ENCODE results near the gene ARHGAP45.

DNA sequence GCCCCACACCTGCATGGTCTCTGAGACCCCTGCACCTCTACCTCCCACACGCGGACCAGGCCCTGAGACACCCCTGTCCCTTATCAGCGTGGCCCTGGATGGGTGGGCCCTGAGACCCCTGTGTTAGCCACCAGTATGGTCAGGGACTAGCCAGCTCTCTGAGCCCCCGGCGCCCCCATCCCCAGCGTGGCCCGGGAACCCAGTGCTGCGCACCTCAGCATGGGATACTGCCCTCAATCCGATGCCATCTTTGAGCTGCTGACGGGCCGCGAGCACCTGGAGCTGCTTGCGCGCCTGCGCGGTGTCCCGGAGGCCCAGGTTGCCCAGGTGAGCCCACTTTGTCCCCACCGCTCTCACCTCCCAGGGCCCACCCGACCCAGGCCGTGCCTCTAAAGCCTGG is 5.0 kb upstream of the ARHGAP45 start:
- TF ChIP-seq, protein P1, sequence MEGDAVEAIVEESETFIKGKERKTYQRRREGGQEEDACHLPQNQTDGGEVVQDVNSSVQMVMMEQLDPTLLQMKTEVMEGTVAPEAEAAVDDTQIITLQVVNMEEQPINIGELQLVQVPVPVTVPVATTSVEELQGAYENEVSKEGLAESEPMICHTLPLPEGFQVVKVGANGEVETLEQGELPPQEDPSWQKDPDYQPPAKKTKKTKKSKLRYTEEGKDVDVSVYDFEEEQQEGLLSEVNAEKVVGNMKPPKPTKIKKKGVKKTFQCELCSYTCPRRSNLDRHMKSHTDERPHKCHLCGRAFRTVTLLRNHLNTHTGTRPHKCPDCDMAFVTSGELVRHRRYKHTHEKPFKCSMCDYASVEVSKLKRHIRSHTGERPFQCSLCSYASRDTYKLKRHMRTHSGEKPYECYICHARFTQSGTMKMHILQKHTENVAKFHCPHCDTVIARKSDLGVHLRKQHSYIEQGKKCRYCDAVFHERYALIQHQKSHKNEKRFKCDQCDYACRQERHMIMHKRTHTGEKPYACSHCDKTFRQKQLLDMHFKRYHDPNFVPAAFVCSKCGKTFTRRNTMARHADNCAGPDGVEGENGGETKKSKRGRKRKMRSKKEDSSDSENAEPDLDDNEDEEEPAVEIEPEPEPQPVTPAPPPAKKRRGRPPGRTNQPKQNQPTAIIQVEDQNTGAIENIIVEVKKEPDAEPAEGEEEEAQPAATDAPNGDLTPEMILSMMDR (IDR thresholded peaks at IDR 0.05) = no peak
- no peak for TF ChIP-seq POLR2A (IDR thresholded peaks at IDR 0.05)
